ENCODE results near the gene ASB1.

DNA sequence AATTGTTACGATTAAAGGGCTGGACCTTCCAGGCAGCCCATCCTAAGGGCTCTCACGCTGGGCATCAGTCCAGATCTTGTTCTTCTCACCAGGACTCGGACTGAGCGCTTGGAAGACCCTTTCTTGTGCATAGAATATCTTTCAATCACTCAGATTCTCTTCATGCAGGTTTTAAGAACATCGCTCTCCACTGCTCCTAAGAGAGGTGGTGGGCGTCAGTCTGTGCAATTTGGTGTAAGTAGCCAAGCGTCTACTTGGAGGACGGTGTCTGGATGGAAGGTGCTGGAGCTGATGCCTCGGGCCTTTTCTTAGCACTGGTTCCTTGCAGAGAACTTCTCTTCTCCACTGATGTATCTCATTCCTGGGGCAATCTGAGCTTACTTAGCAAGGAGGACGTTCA, 68.7 kb downstream of the ASB1 start:
- no peak for TF ChIP-seq SUZ12 (IDR thresholded peaks at IDR 0.05)
- TF ChIP-seq HDGF (IDR thresholded peaks at IDR 0.05; ENCODE audit: borderline replicate concordance), result no peak
- TF ChIP-seq BHLHE40 (IDR thresholded peaks at IDR 0.05; ENCODE audit: borderline replicate concordance), result no peak
- TF ChIP-seq TARDBP (IDR thresholded peaks at IDR 0.05), result no peak
- TF ChIP-seq FOXM1 (IDR thresholded peaks at IDR 0.05; ENCODE audit: borderline replicate concordance), result no peak
- no peak for TF ChIP-seq LEF1 (IDR thresholded peaks at IDR 0.05; ENCODE audit: borderline replicate concordance)
- TF ChIP-seq ZNF384 (IDR thresholded peaks at IDR 0.05), result no peak
- TF ChIP-seq L3MBTL2 (conservative IDR thresholded peaks at IDR 0.05), result no peak
- TF ChIP-seq FOXA1 (IDR thresholded peaks at IDR 0.05), result no peak
- no peak for TF ChIP-seq NFRKB (IDR thresholded peaks at IDR 0.05)
- TF ChIP-seq SP1 (IDR thresholded peaks at IDR 0.05), result no peak
